ENCODE results near the gene CLIC3. TPM values are rescaled to one million over a fixed set of nuclear protein-coding genes. Genes with fewer than 3 reads are reported as not detected.

CLIC3 gene
- total RNA-seq, 1 experiment from 2014 or later, result not detected

GRCh38 chr9:136961279-136962065 is 34.9 kb downstream of the CLIC3 start:
- DNase-seq (ENCODE audit: low read depth), result no peak
- in situ Hi-C loops (cut with HindIII; ENCODE audit: low pct_unique_long_range_greater_than_20kb, low sequenced_read_pairs), result no loop called here

GRCh38 chr9:136960938-136961275 is 35.5 kb downstream of the CLIC3 start:
- in situ Hi-C loops (cut with HindIII; ENCODE audit: low pct_unique_long_range_greater_than_20kb, low sequenced_read_pairs), result no loop called here
- DNase-seq (ENCODE audit: low read depth), result no peak

GRCh38 chr9:136960212-136960937 is 36.0 kb downstream of the CLIC3 start:
- DNase-seq (ENCODE audit: low read depth), result no peak
- in situ Hi-C loops (cut with HindIII; ENCODE audit: low pct_unique_long_range_greater_than_20kb, low sequenced_read_pairs), result no loop called here

GRCh38 chr9:136958898-136959850 is 37.2 kb downstream of the CLIC3 start:
- DNase-seq (ENCODE audit: low read depth), result no peak
- in situ Hi-C loops (cut with HindIII; ENCODE audit: low pct_unique_long_range_greater_than_20kb, low sequenced_read_pairs), result no loop called here

DNA sequence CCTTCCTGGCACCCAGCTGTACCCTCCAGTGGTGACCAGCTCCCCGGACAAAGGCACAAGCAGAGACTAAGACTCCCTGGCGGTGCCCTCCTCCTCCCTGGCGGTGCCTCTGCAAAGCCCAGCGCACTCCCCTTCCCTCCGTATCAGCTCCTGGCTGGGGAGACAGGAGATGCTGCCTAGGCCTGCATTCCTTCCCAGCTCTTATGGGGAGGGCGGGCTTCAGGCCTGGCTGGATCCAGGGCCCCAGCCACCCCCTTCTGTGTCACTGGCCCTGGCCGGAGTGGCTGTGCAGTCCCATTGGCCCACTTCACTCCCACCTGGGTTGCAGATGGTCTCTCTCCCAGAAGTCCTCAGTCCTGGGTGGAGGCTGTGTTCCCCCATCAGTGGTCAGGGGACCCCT is 37.9 kb downstream of the CLIC3 start:
- in situ Hi-C loops (cut with HindIII; ENCODE audit: low pct_unique_long_range_greater_than_20kb, low sequenced_read_pairs), result no loop called here
- DNase-seq (ENCODE audit: low read depth), result no peak

DNA sequence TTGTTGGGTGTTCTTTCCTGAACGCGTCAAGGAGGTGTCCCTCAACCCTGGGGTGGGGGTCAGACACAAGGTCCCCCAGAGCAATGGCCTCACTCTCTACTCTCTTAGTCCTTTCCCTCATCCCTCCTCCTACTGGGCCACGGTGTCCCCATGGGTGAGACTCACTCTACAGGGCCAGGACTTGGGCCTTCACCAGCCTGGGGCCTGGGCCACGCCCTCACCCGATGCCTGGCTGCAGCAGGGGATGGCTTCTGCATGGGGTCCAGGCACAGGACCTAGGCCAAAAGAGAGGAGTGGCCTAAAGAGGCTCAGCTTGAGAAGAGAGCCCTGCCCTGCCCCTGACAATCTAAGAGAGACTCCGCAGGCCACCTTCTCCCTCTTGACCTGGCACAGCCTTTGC is 38.5 kb downstream of the CLIC3 start:
- DNase-seq (ENCODE audit: low read depth), result no peak
- in situ Hi-C loops (cut with HindIII; ENCODE audit: low pct_unique_long_range_greater_than_20kb, low sequenced_read_pairs), result no loop called here

DNA sequence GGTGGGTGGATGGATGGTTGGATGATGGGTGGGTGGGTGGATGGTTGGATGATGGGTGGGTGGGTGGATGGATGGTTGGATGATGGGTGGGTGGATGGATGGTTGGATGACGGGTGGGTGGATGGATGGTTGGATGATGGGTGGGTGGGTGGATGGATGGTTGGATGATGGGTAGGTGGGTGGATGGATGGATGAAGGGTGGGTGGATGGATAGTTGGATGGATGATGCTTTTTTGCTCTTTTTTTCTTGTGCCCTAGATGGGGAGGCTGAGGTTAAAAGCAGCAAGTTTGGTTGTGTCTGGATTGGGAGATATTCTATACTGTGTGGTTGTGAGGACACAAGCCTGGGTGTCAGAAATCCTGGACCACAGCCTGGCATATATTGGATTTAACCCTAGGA is 38.9 kb downstream of the CLIC3 start:
- in situ Hi-C loops (cut with HindIII; ENCODE audit: low pct_unique_long_range_greater_than_20kb, low sequenced_read_pairs), result no loop called here
- DNase-seq (ENCODE audit: low read depth), result no peak

DNA sequence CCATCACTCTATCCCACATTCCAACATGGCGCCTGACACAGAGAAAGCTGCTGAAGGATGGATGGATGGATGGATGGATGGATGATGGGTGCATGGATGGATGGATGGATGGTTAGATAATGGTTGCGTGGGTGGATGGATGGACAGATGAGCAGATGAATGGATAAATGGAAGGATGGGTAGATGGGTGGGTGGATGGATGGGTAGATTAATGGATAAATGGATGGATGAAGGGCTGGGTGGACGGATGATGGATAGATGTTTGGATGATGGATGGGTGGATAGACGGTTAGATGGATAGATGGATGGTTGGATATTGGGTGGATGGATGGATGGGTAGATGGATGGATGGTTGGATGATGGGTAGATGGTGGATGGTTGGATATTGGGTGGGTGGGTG is 39.8 kb downstream of the CLIC3 start:
- no peak for DNase-seq (ENCODE audit: low read depth)
- in situ Hi-C loops (cut with HindIII; ENCODE audit: low pct_unique_long_range_greater_than_20kb, low sequenced_read_pairs), result no loop called here

GRCh38 chr9:136955943-136956335 is 40.4 kb downstream of the CLIC3 start:
- in situ Hi-C loops (cut with HindIII; ENCODE audit: low pct_unique_long_range_greater_than_20kb, low sequenced_read_pairs), result no loop called here
- DNase-seq (ENCODE audit: low read depth), result no peak

GRCh38 chr9:136955202-136955942 is 41.0 kb downstream of the CLIC3 start:
- DNase-seq (ENCODE audit: low read depth), result no peak
- in situ Hi-C loops (cut with HindIII; ENCODE audit: low pct_unique_long_range_greater_than_20kb, low sequenced_read_pairs), result no loop called here

DNA sequence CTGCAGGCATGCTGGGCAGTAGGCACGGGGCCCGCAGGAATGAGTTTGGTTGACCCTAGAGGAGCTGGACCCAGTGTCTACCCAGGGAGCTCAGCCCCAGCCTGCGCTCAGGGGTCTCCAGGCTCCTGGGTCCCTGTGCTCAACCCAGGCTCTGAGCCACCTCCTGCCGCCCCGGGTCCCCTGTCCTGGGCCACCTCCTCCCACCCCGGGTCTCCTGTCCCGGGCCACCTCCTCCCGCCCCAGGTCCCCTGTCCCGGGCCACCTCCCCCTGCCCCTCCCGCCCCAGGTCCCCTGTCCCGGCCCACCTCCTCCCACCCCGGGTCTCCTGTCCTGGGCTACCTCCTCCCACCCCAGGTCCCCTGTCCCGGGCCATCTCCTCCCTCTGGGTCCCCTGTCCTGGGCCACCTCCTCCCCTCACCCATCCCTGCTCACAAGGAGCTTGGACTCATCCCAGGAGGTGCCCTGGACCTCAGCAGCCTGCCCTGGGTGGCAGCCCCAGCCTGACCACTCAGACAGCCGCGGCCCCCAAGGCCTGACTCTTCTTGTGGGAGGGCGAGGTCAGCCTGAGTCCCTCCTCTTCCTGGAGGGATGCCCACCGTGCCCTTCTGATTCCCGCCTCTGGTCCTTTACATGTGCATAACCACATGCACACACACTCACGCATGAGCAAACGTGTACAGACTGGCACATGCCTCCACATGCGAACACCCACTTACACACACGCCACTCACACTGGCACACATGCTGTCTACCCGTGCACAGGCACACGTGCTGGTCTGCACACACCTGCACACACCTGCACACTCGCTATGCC is 41.9 kb downstream of the CLIC3 start:
- in situ Hi-C loops (cut with HindIII; ENCODE audit: low pct_unique_long_range_greater_than_20kb, low sequenced_read_pairs), result no loop called here
- DNase-seq (ENCODE audit: low read depth), result no peak

- in situ Hi-C loops (cut with HindIII; ENCODE audit: low pct_unique_long_range_greater_than_20kb, low sequenced_read_pairs), result no loop called here
- DNase-seq (ENCODE audit: low read depth), result no peak
Measured at GRCh38 chr9:136953771-136954269, 42.5 kb downstream of the CLIC3 start.

DNA sequence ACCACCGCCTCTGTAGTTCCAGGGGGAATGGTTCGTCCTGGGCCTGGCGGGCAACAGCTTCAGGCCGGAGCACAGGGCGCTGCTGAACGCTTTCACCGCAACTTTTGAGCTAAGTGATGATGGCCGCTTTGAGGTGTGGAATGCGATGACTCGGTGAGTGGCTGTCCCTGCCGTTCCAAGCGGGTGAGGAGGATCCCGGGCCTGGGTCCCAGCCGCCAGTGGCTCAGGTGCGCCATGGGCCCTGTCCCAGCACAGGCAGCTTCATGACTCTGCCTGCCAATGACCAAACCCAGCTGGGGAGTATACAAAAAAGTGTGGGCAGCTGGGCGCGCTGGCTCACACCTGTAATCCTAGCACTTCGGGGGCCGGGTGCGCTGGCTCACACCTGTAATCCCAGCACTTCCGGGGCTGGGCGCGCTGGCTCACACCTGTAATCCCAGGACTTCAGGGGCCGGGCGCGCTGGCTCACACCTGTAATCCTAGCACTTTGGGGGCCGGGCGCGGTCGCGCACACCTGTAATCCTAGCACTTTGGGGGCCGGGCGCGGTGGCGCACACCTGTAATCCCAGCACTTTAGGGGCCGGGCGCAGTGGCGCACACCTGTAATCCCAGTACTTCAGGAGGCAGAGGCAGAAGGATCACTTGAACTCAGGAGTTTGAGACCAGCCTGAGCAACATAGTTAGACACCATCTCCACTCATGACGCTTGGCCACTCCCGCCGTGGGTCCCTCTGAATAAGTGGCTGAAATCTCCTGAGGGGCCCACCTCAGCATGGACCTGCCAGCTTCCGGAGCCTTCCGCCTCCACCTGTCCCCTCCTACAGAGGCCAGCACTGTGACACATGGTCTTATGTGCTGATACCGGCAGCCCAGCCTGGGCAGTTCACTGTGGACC is 43.2 kb downstream of the CLIC3 start:
- DNase-seq (ENCODE audit: low read depth), result no peak
- in situ Hi-C loops (cut with HindIII; ENCODE audit: low pct_unique_long_range_greater_than_20kb, low sequenced_read_pairs), result no loop called here

DNA sequence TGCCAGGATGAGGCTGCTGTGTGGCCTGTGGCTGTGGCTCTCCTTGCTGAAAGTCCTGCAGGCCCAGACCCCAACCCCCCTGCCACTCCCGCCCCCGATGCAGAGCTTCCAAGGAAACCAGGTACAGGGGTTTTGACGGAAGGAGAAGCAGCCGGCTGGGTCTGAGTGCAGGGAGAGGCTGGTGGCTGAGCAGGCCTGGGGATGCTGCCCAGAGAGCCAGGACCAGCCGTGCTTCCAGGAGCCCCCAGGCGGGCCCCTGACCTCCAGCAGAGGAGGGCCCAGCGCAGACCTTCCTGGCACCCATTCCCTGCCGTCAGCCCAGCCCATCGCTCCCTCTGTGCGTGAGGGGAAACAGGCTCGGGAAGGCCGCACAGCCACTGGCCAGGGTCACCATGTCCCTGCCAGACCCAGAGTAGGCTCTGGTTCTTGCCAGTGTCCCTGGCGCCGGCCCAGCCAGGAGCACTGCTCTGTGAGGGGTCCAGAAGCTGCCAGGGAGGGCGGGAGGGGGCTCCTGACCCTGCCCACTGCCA is 44.0 kb downstream of the CLIC3 start:
- in situ Hi-C loops (cut with HindIII; ENCODE audit: low pct_unique_long_range_greater_than_20kb, low sequenced_read_pairs), result no loop called here
- DNase-seq (ENCODE audit: low read depth), result no peak

GRCh38 chr9:136951541-136952320 is 44.6 kb downstream of the CLIC3 start, which contains the start of gene LCN12:
Gene LCN12 (plus strand): TSS chr9:136952273. CDS start chr9:136952328, 55 bp downstream.
- in situ Hi-C loops (cut with HindIII; ENCODE audit: low pct_unique_long_range_greater_than_20kb, low sequenced_read_pairs), result no loop called here
- DNase-seq (ENCODE audit: low read depth), result no peak

All from Caki2 (cell line).